OCI-LY7 (cell line): ENCODE measurements around the gene ARRB1.

Experiments used
- CTCF ChIP-seq: fragments of 200-600 bp; sonication (generic); conservative IDR thresholded peaks from 2 replicates; pipeline ENCODE4 v1.5.1; 2014; ENCODE audit warnings: mild to moderate bottlenecking, antibody characterized with exemption, low read length, moderate library complexity, mixed read lengths
- EZH2phosphoT487 ChIP-seq: fragments of 200-600 bp; sonication (generic); IDR thresholded peaks from 2 replicates; pipeline ENCODE4 v1.6.1; 2018; ENCODE audit warnings: low read depth, borderline replicate concordance, mild to moderate bottlenecking, mixed run types, antibody characterized with exemption, low read length, moderate library complexity, mixed read lengths

DNA sequence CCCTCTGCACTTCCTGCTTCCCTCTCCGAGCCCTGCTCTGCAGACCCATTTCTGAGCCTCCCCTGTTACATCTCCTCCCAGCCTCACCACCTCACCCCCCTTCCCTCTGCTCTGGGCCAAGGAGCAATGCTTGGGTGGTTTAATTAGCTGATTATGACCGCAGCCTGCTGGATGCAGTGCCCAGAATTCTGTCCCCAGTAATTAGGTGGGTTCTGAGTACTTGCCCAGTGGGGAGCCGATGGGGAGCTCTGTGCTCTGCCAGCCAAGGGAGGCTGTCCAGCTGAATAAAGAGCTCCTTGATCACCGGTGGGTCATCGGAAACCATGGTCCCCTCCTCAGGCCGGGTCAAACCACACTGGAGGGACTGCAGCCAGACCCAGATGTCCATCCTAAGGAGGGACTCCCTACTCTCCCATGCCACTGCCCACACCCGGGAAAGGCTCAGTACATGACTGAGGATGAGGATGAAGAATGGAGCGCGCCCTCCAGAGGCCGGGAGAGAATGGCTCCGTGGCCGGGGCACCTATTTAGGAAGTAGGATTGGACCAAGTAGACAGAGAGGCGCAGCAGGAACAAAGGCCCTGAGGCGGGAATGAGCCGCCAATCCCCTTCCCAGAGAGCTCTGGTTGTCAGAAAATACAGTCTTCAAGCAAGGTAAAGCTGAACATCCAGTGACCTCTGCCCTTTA is 9.1 kb downstream of the ARRB1 start:
- TF ChIP-seq CTCF (no peak), EZH2phosphoT487 (no peak)
